Astrocyte (in vitro differentiated cells and primary cell): Measurements from ENCODE around the gene PLEKHG1. TPM values are rescaled to one million over a fixed set of nuclear protein-coding genes. Genes with fewer than 3 reads are reported as not detected.

ENCODE experiments used
- DNase-seq: peaks from one replicate; pipeline ENCODE4 v3.0.0-alpha.2; 2010; ENCODE audit warnings: low read depth
- FAIRE-seq: peaks from 2 replicates; lab custom pipeline; 2011; peaks lifted over from hg19 to GRCh38; lab: Jason Lieb, UNC
- H2AFZ ChIP-seq: 2 replicates; pipeline ENCODE4 v1.6.0; 2012; ENCODE audit warnings: low read depth, low read length, inconsistent platforms
- H3K27ac ChIP-seq: 2 replicates; pipeline ENCODE4 v1.5.1; 2011; ENCODE audit warnings: low read depth, low read length, inconsistent platforms
- H3K27me3 ChIP-seq: 2 replicates; pipeline ENCODE4 v1.6.0; 2011; ENCODE audit warnings: low read length, inconsistent platforms; ENCODE audit not compliant: insufficient read depth
- H3K36me3 ChIP-seq: 2 replicates; pipeline ENCODE4 v1.5.1; 2011; ENCODE audit warnings: low read length, inconsistent platforms; ENCODE audit not compliant: insufficient read depth
- H3K4me1 ChIP-seq: 2 replicates; pipeline ENCODE4 v1.5.1; 2011; ENCODE audit warnings: low read length, inconsistent platforms; ENCODE audit not compliant: insufficient read depth
- H3K4me2 ChIP-seq: 2 replicates; pipeline ENCODE4 v1.6.0; 2012; ENCODE audit warnings: low read length, inconsistent platforms
- H3K4me3 ChIP-seq: 2 replicates; pipeline ENCODE4 v1.5.1; 2011; ENCODE audit warnings: low read depth, mild to moderate bottlenecking, low read length, inconsistent platforms; ENCODE audit not compliant: insufficient read depth
- H3K79me2 ChIP-seq: 2 replicates; pipeline ENCODE4 v1.6.0; 2012; ENCODE audit warnings: mild to moderate bottlenecking, low read length, inconsistent platforms; ENCODE audit not compliant: insufficient read depth
- H3K9ac ChIP-seq: 2 replicates; pipeline ENCODE4 v1.6.0; 2012; ENCODE audit warnings: mild to moderate bottlenecking, low read length, inconsistent platforms
- H3K9me3 ChIP-seq: 2 replicates; pipeline ENCODE4 v1.5.1; 2012; ENCODE audit warnings: low read depth, mild to moderate bottlenecking, low read length, inconsistent platforms; ENCODE audit not compliant: insufficient read depth
- H4K20me1 ChIP-seq: 2 replicates; pipeline ENCODE4 v1.6.0; 2012; ENCODE audit warnings: low read length, inconsistent platforms; ENCODE audit not compliant: insufficient read depth
- H3K27ac Mint-ChIP-seq: one replicate; pipeline ENCODE4 v1.8.0; 2021; ENCODE audit warnings: mild to moderate bottlenecking, mixed read lengths; ENCODE audit not compliant: unreplicated experiment
- H3K27me3 Mint-ChIP-seq: one replicate; pipeline ENCODE4 v1.8.0; 2021; ENCODE audit warnings: low read depth, mixed read lengths; ENCODE audit not compliant: unreplicated experiment
- H3K36me3 Mint-ChIP-seq: one replicate; pipeline ENCODE4 v1.8.0; 2021; ENCODE audit warnings: low read depth, mixed read lengths; ENCODE audit not compliant: unreplicated experiment
- H3K4me1 Mint-ChIP-seq: one replicate; pipeline ENCODE4 v1.8.0; 2021; ENCODE audit warnings: low read depth, mixed read lengths; ENCODE audit not compliant: unreplicated experiment
- H3K4me3 Mint-ChIP-seq: one replicate; pipeline ENCODE4 v1.8.0; 2021; ENCODE audit warnings: mild to moderate bottlenecking, moderate library complexity, mixed read lengths; ENCODE audit not compliant: unreplicated experiment
- H3K9me3 Mint-ChIP-seq: one replicate; pipeline ENCODE4 v1.8.0; 2021; ENCODE audit warnings: mild to moderate bottlenecking, mixed read lengths; ENCODE audit not compliant: unreplicated experiment
- EZH2 ChIP-seq: IDR thresholded peaks from 2 replicates; pipeline ENCODE4 v1.6.1; 2012; ENCODE audit warnings: mild to moderate bottlenecking, low read length, inconsistent platforms; ENCODE audit not compliant: insufficient read depth
- total RNA-seq: library from RNA; stranded (reverse); gene quantifications from 2 replicates; pipeline ENCODE4 v1.2.1, GENCODE V29; 2021
- TF ChIP-seq, protein P1 (sequence below): IDR thresholded peaks from 2 replicates; pipeline ENCODE4 v1.5.1; 2011; ENCODE audit warnings: low read depth, mild to moderate bottlenecking, inconsistent platforms, low read length, moderate library complexity; ENCODE audit not compliant: insufficient read depth

Gene PLEKHG1
- total RNA-seq, 1 donor from 2014 or later: 12.1 TPM

DNA sequence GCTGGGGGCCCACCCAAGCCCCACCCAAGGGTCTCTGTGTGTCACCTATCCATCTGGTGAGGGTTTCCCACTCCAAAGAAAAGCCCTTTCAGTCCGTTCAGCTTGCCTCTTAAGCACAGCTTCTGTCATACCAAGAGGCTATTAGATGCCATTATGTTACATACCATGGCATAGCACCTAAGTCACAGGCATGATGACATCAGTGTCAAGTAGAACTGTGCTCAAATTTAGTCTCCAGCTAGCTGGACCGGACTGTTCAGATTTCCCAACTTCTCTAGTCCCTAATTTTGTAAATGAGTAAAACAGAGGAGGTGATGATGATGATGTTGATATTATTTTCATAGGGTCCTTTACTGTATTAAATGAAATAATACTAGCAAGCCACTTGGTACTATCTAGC lies 19.2 kb upstream of the PLEKHG1 start:
- FAIRE-seq (no peak), DNase-seq (no peak)
- no peaks in the 10 kb centered on the region for H3K27me3 ChIP-seq
- no peak overlapping the region for H3K4me2 ChIP-seq
- no peak overlapping the region for H3K4me3 Mint-ChIP-seq
- H3K4me1 Mint-ChIP-seq: peaks cover 5% of the 10 kb centered on the region
- H4K20me1 ChIP-seq: no peaks in the 10 kb centered on the region
- no peak overlapping the region for H2AFZ ChIP-seq
- H3K9me3 Mint-ChIP-seq: peaks cover 1% of the 10 kb centered on the region
- no peaks in the 10 kb centered on the region for H3K79me2 ChIP-seq
- H3K27ac ChIP-seq: no peak overlapping the region
- TF ChIP-seq EZH2: no peak
- TF ChIP-seq, protein P1, sequence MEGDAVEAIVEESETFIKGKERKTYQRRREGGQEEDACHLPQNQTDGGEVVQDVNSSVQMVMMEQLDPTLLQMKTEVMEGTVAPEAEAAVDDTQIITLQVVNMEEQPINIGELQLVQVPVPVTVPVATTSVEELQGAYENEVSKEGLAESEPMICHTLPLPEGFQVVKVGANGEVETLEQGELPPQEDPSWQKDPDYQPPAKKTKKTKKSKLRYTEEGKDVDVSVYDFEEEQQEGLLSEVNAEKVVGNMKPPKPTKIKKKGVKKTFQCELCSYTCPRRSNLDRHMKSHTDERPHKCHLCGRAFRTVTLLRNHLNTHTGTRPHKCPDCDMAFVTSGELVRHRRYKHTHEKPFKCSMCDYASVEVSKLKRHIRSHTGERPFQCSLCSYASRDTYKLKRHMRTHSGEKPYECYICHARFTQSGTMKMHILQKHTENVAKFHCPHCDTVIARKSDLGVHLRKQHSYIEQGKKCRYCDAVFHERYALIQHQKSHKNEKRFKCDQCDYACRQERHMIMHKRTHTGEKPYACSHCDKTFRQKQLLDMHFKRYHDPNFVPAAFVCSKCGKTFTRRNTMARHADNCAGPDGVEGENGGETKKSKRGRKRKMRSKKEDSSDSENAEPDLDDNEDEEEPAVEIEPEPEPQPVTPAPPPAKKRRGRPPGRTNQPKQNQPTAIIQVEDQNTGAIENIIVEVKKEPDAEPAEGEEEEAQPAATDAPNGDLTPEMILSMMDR: no peak
- H3K27ac Mint-ChIP-seq: no peak overlapping the region
- H3K36me3 ChIP-seq: no peaks in the 10 kb centered on the region
- H3K4me1 ChIP-seq: no peaks in the 10 kb centered on the region
- peaks cover 24% of the 10 kb centered on the region for H3K27me3 Mint-ChIP-seq
- H3K36me3 Mint-ChIP-seq: no peaks in the 10 kb centered on the region
- H3K9ac ChIP-seq: no peak overlapping the region
- no peak overlapping the region for H3K4me3 ChIP-seq
- no peaks in the 10 kb centered on the region for H3K9me3 ChIP-seq

DNA sequence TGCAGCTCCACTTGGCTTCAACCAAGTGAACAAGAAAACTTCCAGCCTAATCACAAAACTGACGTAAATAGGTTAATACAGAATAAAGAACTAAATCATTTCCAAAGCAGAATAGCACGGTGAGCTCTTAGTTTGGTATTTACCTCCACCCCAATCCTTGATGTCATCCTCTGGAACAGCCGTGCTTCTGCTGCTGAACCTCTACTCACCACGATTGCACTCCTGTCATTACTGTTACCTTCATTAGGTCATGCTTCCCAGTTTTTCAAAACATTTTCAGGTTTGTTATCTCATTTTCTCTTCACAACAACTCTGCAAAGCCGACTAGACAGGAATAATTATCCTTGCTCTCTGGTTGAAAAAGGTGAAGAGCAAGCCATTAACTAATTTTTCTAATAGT lies 15.6 kb upstream of the PLEKHG1 start:
- Histone ChIP-seq H3K9ac (no peak overlapping the region), H3K4me3 (no peak overlapping the region), H3K4me2 (no peak overlapping the region), H3K79me2 (no peaks in the 10 kb centered on the region), H3K27me3 (no peaks in the 10 kb centered on the region), H4K20me1 (no peaks in the 10 kb centered on the region), H3K4me1 (no peaks in the 10 kb centered on the region), H3K9me3 (no peaks in the 10 kb centered on the region), H3K36me3 (no peaks in the 10 kb centered on the region), H2AFZ (no peak overlapping the region), H3K27ac (no peak overlapping the region)
- no peaks in the 10 kb centered on the region for H3K36me3 Mint-ChIP-seq
- DNase-seq (no peak), FAIRE-seq (no peak)
- H3K4me3 Mint-ChIP-seq: no peak overlapping the region
- H3K27ac Mint-ChIP-seq: no peak overlapping the region
- no peak for TF ChIP-seq EZH2
- TF ChIP-seq, protein P1: no peak
- H3K4me1 Mint-ChIP-seq: peaks cover 5% of the 10 kb centered on the region
- H3K27me3 Mint-ChIP-seq: peaks cover 11% of the 10 kb centered on the region
- H3K9me3 Mint-ChIP-seq: peaks cover 4% of the 10 kb centered on the region

DNA sequence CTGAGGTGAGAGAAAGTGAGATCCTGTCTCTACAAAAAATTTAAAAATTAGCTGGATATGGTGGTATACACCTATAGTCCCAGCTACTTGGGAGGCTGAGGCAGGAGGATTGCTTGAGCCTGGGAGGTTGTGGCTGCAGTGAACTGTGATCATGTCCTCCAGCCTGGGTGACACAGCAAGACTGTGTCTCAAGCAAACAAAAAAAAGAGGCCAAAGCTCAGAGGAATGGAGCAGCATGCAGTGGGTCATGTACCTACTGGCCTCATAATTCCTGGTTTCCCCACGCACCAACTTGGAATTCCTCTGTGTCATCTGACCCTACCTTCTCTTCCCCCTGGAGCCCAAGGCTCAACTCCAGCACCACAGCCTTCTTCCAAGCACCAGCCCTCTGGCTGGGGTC lies 15.1 kb upstream of the PLEKHG1 start:
- peaks cover 11% of the 10 kb centered on the region for H3K27me3 Mint-ChIP-seq

More for the DNA sequence above, 15.1 kb upstream of the PLEKHG1 start:
- Histone ChIP-seq H3K9ac (no peak overlapping the region), H3K79me2 (no peaks in the 10 kb centered on the region), H3K27me3 (no peaks in the 10 kb centered on the region), H2AFZ (no peak overlapping the region), H3K4me1 (no peaks in the 10 kb centered on the region), H3K36me3 (no peaks in the 10 kb centered on the region), H3K9me3 (no peaks in the 10 kb centered on the region), H3K27ac (no peak overlapping the region), H3K4me3 (no peak overlapping the region), H3K4me2 (no peak overlapping the region), H4K20me1 (no peaks in the 10 kb centered on the region)
- DNase-seq (no peak), FAIRE-seq (no peak)
- TF ChIP-seq EZH2: no peak
- TF ChIP-seq, protein P1: no peak
- Mint-ChIP-seq H3K27ac (no peak overlapping the region), H3K36me3 (no peaks in the 10 kb centered on the region), H3K9me3 (peaks cover 4% of the 10 kb centered on the region), H3K4me1 (peaks cover 5% of the 10 kb centered on the region), H3K4me3 (no peak overlapping the region)
